Osteocyte (in vitro differentiated cells): ENCODE data around the gene INSYN1. TPM values are rescaled to one million over a fixed set of nuclear protein-coding genes. Genes with fewer than 3 reads are reported as not detected.

Source experiments
- DNase-seq: peaks from one replicate; pipeline ENCODE4 v3.0.0; 2021; ENCODE audit warnings: mixed read lengths; ENCODE audit not compliant: unreplicated experiment; ENCODE audit errors: extremely low spot score
- H3K27ac Mint-ChIP-seq: one replicate; pipeline ENCODE4 v1.8.0; 2021; ENCODE audit warnings: mild to moderate bottlenecking, mixed read lengths; ENCODE audit not compliant: unreplicated experiment
- H3K27me3 Mint-ChIP-seq: one replicate; pipeline ENCODE4 v1.8.0; 2021; ENCODE audit warnings: mixed read lengths; ENCODE audit not compliant: unreplicated experiment
- H3K36me3 Mint-ChIP-seq: one replicate; pipeline ENCODE4 v1.8.0; 2021; ENCODE audit warnings: mixed read lengths; ENCODE audit not compliant: unreplicated experiment
- H3K4me1 Mint-ChIP-seq: one replicate; pipeline ENCODE4 v1.8.0; 2021; ENCODE audit warnings: mixed read lengths; ENCODE audit not compliant: unreplicated experiment
- H3K4me3 Mint-ChIP-seq: one replicate; pipeline ENCODE4 v1.8.0; 2021; ENCODE audit warnings: mild to moderate bottlenecking, moderate library complexity, mixed read lengths; ENCODE audit not compliant: unreplicated experiment
- H3K9me3 Mint-ChIP-seq: one replicate; pipeline ENCODE4 v1.8.0; 2021; ENCODE audit warnings: mixed read lengths; ENCODE audit not compliant: unreplicated experiment
- total RNA-seq: library from RNA; stranded (reverse); gene quantifications from 2 replicates; pipeline ENCODE4 v1.2.1, GENCODE V29; 2021
- TF ChIP-seq, protein P1 (sequence below): fragments of 200-600 bp; sonication (generic); IDR thresholded peaks from 2 replicates; pipeline ENCODE4 v1.5.0; 2021; ENCODE audit warnings: antibody characterized with exemption, mild to moderate bottlenecking, moderate library complexity

Gene INSYN1
- total RNA-seq, 1 donor from 2014 or later = 8.0 TPM

DNA sequence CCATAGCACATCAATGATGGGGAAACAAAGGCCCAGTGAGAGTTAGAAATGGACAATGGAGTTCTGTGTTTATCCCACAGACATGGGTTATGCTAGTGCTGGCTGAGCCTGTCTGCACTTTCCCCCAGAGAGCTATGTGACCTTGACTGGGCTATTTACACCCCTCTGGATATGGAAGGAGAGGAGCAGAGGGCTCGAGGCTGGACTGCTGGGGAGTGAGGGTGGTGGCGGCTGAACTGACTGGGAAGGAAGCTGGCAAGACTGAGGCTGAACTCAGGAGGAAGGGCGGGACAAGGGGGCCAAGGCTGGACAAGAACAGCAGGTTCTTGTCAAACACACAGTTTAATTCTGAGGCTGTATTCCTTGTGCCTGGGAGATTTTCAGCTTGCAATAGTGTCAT is 10.8 kb upstream of the INSYN1 start:
- Mint-ChIP-seq H3K27ac (no peak overlapping the region), H3K4me1 (no peaks in the 10 kb centered on the region), H3K36me3 (no peaks in the 10 kb centered on the region), H3K4me3 (no peak overlapping the region), H3K9me3 (no peaks in the 10 kb centered on the region), H3K27me3 (peaks cover 29% of the 10 kb centered on the region)
- no peak for DNase-seq
- TF ChIP-seq, protein P1, sequence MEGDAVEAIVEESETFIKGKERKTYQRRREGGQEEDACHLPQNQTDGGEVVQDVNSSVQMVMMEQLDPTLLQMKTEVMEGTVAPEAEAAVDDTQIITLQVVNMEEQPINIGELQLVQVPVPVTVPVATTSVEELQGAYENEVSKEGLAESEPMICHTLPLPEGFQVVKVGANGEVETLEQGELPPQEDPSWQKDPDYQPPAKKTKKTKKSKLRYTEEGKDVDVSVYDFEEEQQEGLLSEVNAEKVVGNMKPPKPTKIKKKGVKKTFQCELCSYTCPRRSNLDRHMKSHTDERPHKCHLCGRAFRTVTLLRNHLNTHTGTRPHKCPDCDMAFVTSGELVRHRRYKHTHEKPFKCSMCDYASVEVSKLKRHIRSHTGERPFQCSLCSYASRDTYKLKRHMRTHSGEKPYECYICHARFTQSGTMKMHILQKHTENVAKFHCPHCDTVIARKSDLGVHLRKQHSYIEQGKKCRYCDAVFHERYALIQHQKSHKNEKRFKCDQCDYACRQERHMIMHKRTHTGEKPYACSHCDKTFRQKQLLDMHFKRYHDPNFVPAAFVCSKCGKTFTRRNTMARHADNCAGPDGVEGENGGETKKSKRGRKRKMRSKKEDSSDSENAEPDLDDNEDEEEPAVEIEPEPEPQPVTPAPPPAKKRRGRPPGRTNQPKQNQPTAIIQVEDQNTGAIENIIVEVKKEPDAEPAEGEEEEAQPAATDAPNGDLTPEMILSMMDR = no peak

- Mint-ChIP-seq H3K4me3 (no peak overlapping the region), H3K36me3 (no peaks in the 10 kb centered on the region), H3K27ac (no peak overlapping the region), H3K4me1 (no peaks in the 10 kb centered on the region), H3K9me3 (no peaks in the 10 kb centered on the region), H3K27me3 (peaks cover 27% of the 10 kb centered on the region)
- TF ChIP-seq, protein P1 = no peak
- no peak for DNase-seq
Observed at GRCh38 chr15:73760330-73761329, 7.5 kb upstream of the INSYN1 start.

GRCh38 chr15:73758461-73758860 is 5.3 kb upstream of the INSYN1 start:
- no peak overlapping the region for H3K27ac Mint-ChIP-seq
- no peaks in the 10 kb centered on the region for H3K4me1 Mint-ChIP-seq
- no peak overlapping the region for H3K4me3 Mint-ChIP-seq
- DNase-seq = no peak
- no peaks in the 10 kb centered on the region for H3K9me3 Mint-ChIP-seq
- peaks cover 15% of the 10 kb centered on the region for H3K27me3 Mint-ChIP-seq
- H3K36me3 Mint-ChIP-seq = no peaks in the 10 kb centered on the region
- TF ChIP-seq, protein P1 = no peak

GRCh38 chr15:73757571-73757970 is 4.4 kb upstream of the INSYN1 start:
- H3K4me1 Mint-ChIP-seq = no peaks in the 10 kb centered on the region
- no peak for DNase-seq

More at GRCh38 chr15:73757571-73757970, 4.4 kb upstream of the INSYN1 start:
- Mint-ChIP-seq H3K9me3 (no peaks in the 10 kb centered on the region), H3K27me3 (peaks cover 12% of the 10 kb centered on the region), H3K27ac (no peak overlapping the region), H3K36me3 (no peaks in the 10 kb centered on the region), H3K4me3 (no peak overlapping the region)
- TF ChIP-seq, protein P1 = no peak
